MM.1S (cell line): ENCODE results near the gene PMAIP1.
A peak's percentile ranks its signal among the peaks of the same experiment; 100 is the strongest.

Experiments
- DNase-seq: peaks from one replicate; pipeline ENCODE4 v3.0.0-alpha.2; 2015
- H2AFZ ChIP-seq: fragments of 300-600 bp; sonication (generic); 2 replicates; pipeline ENCODE4 v1.6.0; 2016; ENCODE audit warnings: antibody characterized with exemption, low read length
- H3F3A ChIP-seq: fragments of 300-600 bp; sonication (generic); 2 replicates; pipeline ENCODE4 v1.6.1; 2016; ENCODE audit warnings: mild to moderate bottlenecking, antibody characterized with exemption, low read length, moderate library complexity, mixed read lengths; ENCODE audit not compliant: insufficient read depth
- H3K27ac ChIP-seq: fragments of 300-600 bp; sonication (generic); 2 replicates; pipeline ENCODE4 v1.5.1; 2016; ENCODE audit warnings: mild to moderate bottlenecking, low read length
- H3K27me3 ChIP-seq: fragments of 300-600 bp; sonication (generic); replicated peaks from 2 replicates; pipeline ENCODE4 v1.6.0; 2016; ENCODE audit warnings: low read length; ENCODE audit not compliant: insufficient read depth
- H3K36me3 ChIP-seq: fragments of 300-600 bp; sonication (generic); replicated peaks from 2 replicates; pipeline ENCODE4 v1.6.1; 2016; ENCODE audit warnings: mild to moderate bottlenecking, low read length, mixed read lengths; ENCODE audit not compliant: insufficient read depth
- H3K4me1 ChIP-seq: fragments of 300-600 bp; sonication (generic); 2 replicates; pipeline ENCODE4 v1.6.1; 2016; ENCODE audit warnings: low read length, mixed read lengths
- H3K4me2 ChIP-seq: fragments of 300-600 bp; sonication (generic); 2 replicates; pipeline ENCODE4 v1.6.0; 2016; ENCODE audit warnings: low read depth, low read length
- H3K4me3 ChIP-seq: fragments of 300-600 bp; sonication (generic); 2 replicates; pipeline ENCODE4 v1.5.1; 2016; ENCODE audit warnings: low read length, mixed read lengths
- H3K79me2 ChIP-seq: fragments of 300-600 bp; sonication (generic); 2 replicates; pipeline ENCODE4 v1.6.1; 2016; ENCODE audit warnings: mixed run types, low read length, mixed read lengths
- H3K9ac ChIP-seq: fragments of 300-600 bp; sonication (generic); 2 replicates; pipeline ENCODE4 v1.6.1; 2016; ENCODE audit warnings: low read length, mixed read lengths
- H3K9me2 ChIP-seq: fragments of 300-600 bp; sonication (generic); replicated peaks from 2 replicates; pipeline ENCODE4 v1.6.1; 2016; ENCODE audit warnings: mild to moderate bottlenecking, low read length, mixed read lengths; ENCODE audit not compliant: insufficient read depth
- H3K9me3 ChIP-seq: fragments of 300-600 bp; sonication (generic); replicated peaks from 2 replicates; pipeline ENCODE4 v1.6.1; 2016; ENCODE audit warnings: mild to moderate bottlenecking, low read length, mixed read lengths; ENCODE audit not compliant: insufficient read depth
- H4K20me1 ChIP-seq: fragments of 300-600 bp; sonication (generic); 2 replicates; pipeline ENCODE4 v1.6.1; 2016; ENCODE audit warnings: mild to moderate bottlenecking, low read length, moderate library complexity, mixed read lengths; ENCODE audit not compliant: insufficient read depth
- CTCF ChIP-seq: fragments of 300-600 bp; sonication (generic); IDR thresholded peaks from 2 replicates; pipeline ENCODE4 v1.5.1; 2016; ENCODE audit warnings: antibody characterized with exemption, low read length, mixed read lengths
- EZH2 ChIP-seq: fragments of 300-600 bp; sonication (generic); optimal IDR thresholded peaks from 2 replicates; pipeline ENCODE3; 2017; ENCODE audit warnings: low read depth, mild to moderate bottlenecking, antibody characterized with exemption, low read length, mixed read lengths
- EZH2phosphoT487 ChIP-seq: fragments of 300-600 bp; sonication (generic); IDR thresholded peaks from 2 replicates; pipeline ENCODE4 v1.6.1; 2018; ENCODE audit warnings: antibody characterized with exemption, low read length

The PMAIP1 gene

GRCh38 chr18:59942601-59943000 is 42.8 kb downstream of the PMAIP1 start:
- Histone ChIP-seq H3K27ac (no peak overlapping the region), H3K9me3 (no peaks in the 10 kb centered on the region)

GRCh38 chr18:59945544-59945943 is 45.7 kb downstream of the PMAIP1 start:
- no peaks in the 10 kb centered on the region for H3K9me2 ChIP-seq
- no peak for TF ChIP-seq EZH2phosphoT487
- DNase-seq, result no peak
- no peak overlapping the region for H2AFZ ChIP-seq
- no peaks in the 10 kb centered on the region for H3F3A ChIP-seq
- no peak overlapping the region for H3K4me3 ChIP-seq
- no peaks in the 10 kb centered on the region for H3K79me2 ChIP-seq
- no peaks in the 10 kb centered on the region for H3K9me3 ChIP-seq
- no peaks in the 10 kb centered on the region for H3K27me3 ChIP-seq
- no peaks in the 10 kb centered on the region for H3K36me3 ChIP-seq
- no peak overlapping the region for H3K4me2 ChIP-seq
- H4K20me1 ChIP-seq, result no peaks in the 10 kb centered on the region
- H3K4me1 ChIP-seq, result no peaks in the 10 kb centered on the region
- no peak overlapping the region for H3K9ac ChIP-seq
- no peak overlapping the region for H3K27ac ChIP-seq

More at GRCh38 chr18:59942601-59943000, 42.8 kb downstream of the PMAIP1 start:
- no peaks in the 10 kb centered on the region for H3K36me3 ChIP-seq
- H3K4me3 ChIP-seq, result no peak overlapping the region
- H4K20me1 ChIP-seq, result no peaks in the 10 kb centered on the region
- no peak overlapping the region for H3K4me2 ChIP-seq
- no peak for DNase-seq
- no peak overlapping the region for H2AFZ ChIP-seq
- TF ChIP-seq EZH2 (no peak), EZH2phosphoT487 (no peak), CTCF (no peak)
- no peaks in the 10 kb centered on the region for H3F3A ChIP-seq
- H3K27me3 ChIP-seq, result no peaks in the 10 kb centered on the region
- H3K9me2 ChIP-seq, result no peaks in the 10 kb centered on the region
- H3K79me2 ChIP-seq, result no peaks in the 10 kb centered on the region
- H3K4me1 ChIP-seq, result no peaks in the 10 kb centered on the region
- no peak overlapping the region for H3K9ac ChIP-seq

DNA sequence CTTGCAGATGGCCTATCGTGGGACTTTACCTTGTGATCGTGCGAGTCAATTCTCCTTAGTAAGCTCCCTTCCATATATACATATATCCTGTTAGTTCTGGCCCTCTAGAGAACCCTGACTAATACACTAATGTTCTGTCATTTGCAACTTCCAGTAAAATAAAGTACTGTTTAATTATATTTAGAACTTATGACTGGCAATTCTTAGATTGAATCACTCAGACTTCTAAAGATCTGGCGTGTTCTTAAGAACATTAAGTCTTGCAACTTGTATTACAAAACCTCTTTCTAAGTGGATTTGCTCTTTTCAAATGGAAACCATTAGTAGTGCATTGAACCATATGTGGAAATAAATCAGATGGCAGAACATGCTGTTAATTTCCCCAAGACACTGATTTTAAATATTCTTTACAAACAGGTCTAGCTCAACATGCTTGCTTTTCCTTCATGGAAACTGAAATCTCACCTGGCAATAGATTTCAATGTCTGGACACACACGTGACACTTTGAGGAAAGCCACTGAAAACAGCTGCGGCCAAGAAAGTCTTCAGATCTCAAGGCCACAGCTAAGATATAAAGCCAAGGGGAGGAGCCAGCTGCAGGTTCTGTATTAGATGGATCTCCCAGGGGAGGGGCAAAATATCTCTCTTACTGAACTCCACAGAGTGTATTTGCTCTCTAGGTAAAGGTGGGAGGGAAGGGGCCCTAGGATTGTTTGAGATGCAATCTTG is 50.6 kb downstream of the PMAIP1 start:
- Histone ChIP-seq H3K79me2 (no peaks in the 10 kb centered on the region), H3K4me1 (0 out of 2 replicates have a peak, but pooled peaks cover 3% of the 10 kb centered on the region), H3K27ac (no peak overlapping the region), H3K4me2 (no peak overlapping the region), H2AFZ (no peak overlapping the region), H3K9me2 (no peaks in the 10 kb centered on the region), H3F3A (no peaks in the 10 kb centered on the region), H3K36me3 (no peaks in the 10 kb centered on the region), H3K9ac (no peak overlapping the region), H3K9me3 (no peaks in the 10 kb centered on the region), H3K27me3 (no peaks in the 10 kb centered on the region), H3K4me3 (no peak overlapping the region), H4K20me1 (no peaks in the 10 kb centered on the region)
- DNase-seq, result peak; percentile 85
- TF ChIP-seq EZH2 (no peak), EZH2phosphoT487 (no peak), CTCF (no peak)

GRCh38 chr18:59951591-59951990 is 51.8 kb downstream of the PMAIP1 start:
- H3K9me2 ChIP-seq, result no peaks in the 10 kb centered on the region
- no peaks in the 10 kb centered on the region for H3K9me3 ChIP-seq
- no peaks in the 10 kb centered on the region for H3F3A ChIP-seq
- H3K4me3 ChIP-seq, result no peak overlapping the region
- 0 out of 2 replicates have a peak, but pooled peaks cover 3% of the 10 kb centered on the region for H3K4me1 ChIP-seq
- no peaks in the 10 kb centered on the region for H3K79me2 ChIP-seq
- no peak for DNase-seq
- H3K36me3 ChIP-seq, result no peaks in the 10 kb centered on the region
- no peaks in the 10 kb centered on the region for H4K20me1 ChIP-seq
- H3K27ac ChIP-seq, result no peak overlapping the region
- H3K9ac ChIP-seq, result no peak overlapping the region
- no peak overlapping the region for H3K4me2 ChIP-seq
- H2AFZ ChIP-seq, result no peak overlapping the region
- H3K27me3 ChIP-seq, result no peaks in the 10 kb centered on the region
- TF ChIP-seq EZH2 (no peak), CTCF (no peak), EZH2phosphoT487 (no peak)
